GM12892 (cell line): ENCODE data around the gene PRTN3.
"Not testable (repeated sequence)": the region's sequence is repeated elsewhere in the genome, so short reads cannot be mapped to it uniquely, and the experiment has no call there.

Experiments
- DNase-seq: peaks from one replicate; pipeline ENCODE4 v3.0.0; 2011; ENCODE audit not compliant: insufficient read length
- FAIRE-seq: peaks from 2 replicates; lab custom pipeline; 2011; peaks lifted over from hg19 to GRCh38; lab: Jason Lieb, UNC
- POLR2A ChIP-seq: IDR thresholded peaks from 2 replicates; pipeline ENCODE4 v1.6.1; 2011; ENCODE audit warnings: low read depth, low read length, control low read depth
- POLR2AphosphoS5 ChIP-seq: IDR thresholded peaks from 2 replicates; pipeline ENCODE4 v1.6.1; 2011; ENCODE audit warnings: low read depth, low read length, control low read depth
- TAF1 ChIP-seq: IDR thresholded peaks from 2 replicates; pipeline ENCODE4 v1.6.1; 2011; ENCODE audit warnings: low read depth, mild to moderate bottlenecking, control low read depth, low read length, borderline replicate concordance

The PRTN3 gene

GRCh38 chr19:890831-891230 lies 50.0 kb downstream of the PRTN3 start:
- FAIRE-seq (no peak), DNase-seq (no peak)
- TF ChIP-seq POLR2AphosphoS5 (no peak), TAF1 (no peak), POLR2A (no peak)

- not testable (repeated sequence) for FAIRE-seq
Observed at GRCh38 chr19:891421-892200, 50.8 kb downstream of the PRTN3 start.

GRCh38 chr19:892243-892893 lies 51.6 kb downstream of the PRTN3 start:
- TF ChIP-seq POLR2A (no peak), TAF1 (no peak), POLR2AphosphoS5 (no peak)
- DNase-seq, result no peak
- FAIRE-seq, result no peak

More at GRCh38 chr19:891421-892200, 50.8 kb downstream of the PRTN3 start:
- not testable (repeated sequence) for DNase-seq

GRCh38 chr19:892894-893689 lies 52.3 kb downstream of the PRTN3 start, which contains the start of the genes MED16 and RNU6-9:
TSS of gene MED16 (minus strand) at chr19:893187. CDS start at chr19:891131, 2,056 bp downstream.
TSS of gene RNU6-9 (plus strand) at chr19:893484.
- no peak for TF ChIP-seq TAF1
- TF ChIP-seq POLR2A, result peak; percentile 41; the same call in 1 of the 2 replicates
- TF ChIP-seq POLR2AphosphoS5, result 0 out of 2 replicates have a peak, but pooled peaks have one; percentile 50
- FAIRE-seq (peak; percentile 99), DNase-seq (peak; percentile 99)

- no peak for FAIRE-seq
Observed at GRCh38 chr19:896434-896833, 55.6 kb downstream of the PRTN3 start.

GRCh38 chr19:896999-897398 lies 56.2 kb downstream of the PRTN3 start:
- TF ChIP-seq POLR2A (no peak), POLR2AphosphoS5 (no peak)
- no peak for FAIRE-seq
- DNase-seq, result no peak

More at GRCh38 chr19:896434-896833, 55.6 kb downstream of the PRTN3 start:
- DNase-seq, result no peak
- TF ChIP-seq POLR2AphosphoS5 (no peak), POLR2A (no peak), TAF1 (no peak)

GRCh38 chr19:897442-898039 lies 56.7 kb downstream of the PRTN3 start:
- DNase-seq, result no peak
- no peak for FAIRE-seq
- no peak for TF ChIP-seq POLR2AphosphoS5
- TF ChIP-seq TAF1, result no peak
- no peak for TF ChIP-seq POLR2A
